Lower lobe of right lung (tissue), 2 donors: ENCODE measurements around the gene ABCC1. TPM values are rescaled to one million over a fixed set of nuclear protein-coding genes. Genes with fewer than 3 reads are reported as not detected.

Experiments
- ATAC-seq, 2 donors: fragments of 200-7000 bp; cut with Tn5 transposase; one replicate each; pipeline ENCODE4 v1.9.1; 2020 to 2022; ENCODE audit warnings: mild to moderate bottlenecking in 2 of 2, moderate library complexity in 2 of 2
- DNase-seq: peaks from one replicate; pipeline ENCODE4 v3.0.0-alpha.2; 2020
- H3K27ac ChIP-seq: fragments of 200-600 bp; one replicate; pipeline ENCODE4 v1.8.0; 2022
- H3K27me3 ChIP-seq: fragments of 200-600 bp; one replicate; pipeline ENCODE4 v1.8.0; 2022; ENCODE audit warnings: low read depth
- H3K36me3 ChIP-seq: fragments of 200-600 bp; one replicate; pipeline ENCODE4 v1.8.0; 2022; ENCODE audit warnings: mild to moderate bottlenecking
- H3K4me1 ChIP-seq: fragments of 200-600 bp; one replicate; pipeline ENCODE4 v1.8.0; 2022
- H3K4me3 ChIP-seq: fragments of 200-600 bp; one replicate; pipeline ENCODE4 v1.8.0; 2022; ENCODE audit warnings: mild to moderate bottlenecking
- H3K9me3 ChIP-seq: fragments of 200-600 bp; one replicate; pipeline ENCODE4 v1.8.0; 2022
- CTCF ChIP-seq: fragments of 200-600 bp; IDR thresholded peaks from one replicate; pipeline ENCODE4 v1.8.0; 2022; ENCODE audit warnings: antibody characterized with exemption, mild to moderate bottlenecking
- intact Hi-C: fragments of 100-400 bp; cut with DNase I; formaldehyde crosslinking; loops from one replicate; pipeline ENCODE4 v1.11.0; 2022
- total RNA-seq: library from RNA; stranded (reverse); fragmentation: NEBNext Ultra II Directional; extraction: Animal tissue kit (Norgen Biotek cat#: 25700); gene quantifications from one replicate; pipeline ENCODE4 v1.2.1, GENCODE V29; 2021
- donor health status: DM: no; HTN: yes; CAD: no; lungs with severe emphysema.

ABCC1 gene
- total RNA-seq, 1 donor from 2014 or later: 47.5 TPM

DNA sequence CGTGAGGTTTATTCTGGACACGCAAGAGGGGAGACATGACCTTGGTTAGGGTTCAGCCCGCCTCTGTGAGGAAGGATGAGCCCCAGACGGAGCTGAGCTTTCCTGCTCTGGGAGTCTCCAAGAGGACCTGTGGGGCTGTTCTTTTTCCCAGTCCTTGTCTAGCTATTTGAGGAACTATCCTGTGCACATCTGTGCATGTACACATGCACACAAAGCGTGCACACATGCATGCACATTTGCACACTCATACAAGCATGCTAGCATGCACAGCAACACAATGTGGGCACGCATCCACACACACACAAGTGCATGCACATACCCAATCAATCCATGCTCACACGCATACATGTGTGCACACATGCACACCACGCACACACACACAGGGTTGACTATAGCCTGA lies 233.5 kb downstream of the ABCC1 start:
- ATAC-seq (no peak), DNase-seq (no peak)
- H3K4me1 ChIP-seq: no peaks in the 10 kb centered on the region
- H3K27ac ChIP-seq: no peak overlapping the region
- peaks cover 44% of the 10 kb centered on the region for H3K36me3 ChIP-seq
- TF ChIP-seq CTCF: no peak
- no peaks in the 10 kb centered on the region for H3K9me3 ChIP-seq
- no peaks in the 10 kb centered on the region for H3K27me3 ChIP-seq
- intact Hi-C loops: no loop called here
- no peak overlapping the region for H3K4me3 ChIP-seq

- no peaks in the 10 kb centered on the region for H3K27me3 ChIP-seq
- ATAC-seq: no peak
- no peaks in the 10 kb centered on the region for H3K9me3 ChIP-seq
- peaks cover 40% of the 10 kb centered on the region for H3K36me3 ChIP-seq
- intact Hi-C loops: no loop called here
- H3K4me1 ChIP-seq: no peaks in the 10 kb centered on the region
- H3K27ac ChIP-seq: no peak overlapping the region
- TF ChIP-seq CTCF: no peak
- no peak overlapping the region for H3K4me3 ChIP-seq
- DNase-seq: no peak
Measured at GRCh38 chr16:16183562-16183961, 234.1 kb downstream of the ABCC1 start.

- no peaks in the 10 kb centered on the region for H3K27me3 ChIP-seq
- no peak overlapping the region for H3K27ac ChIP-seq
- no peaks in the 10 kb centered on the region for H3K9me3 ChIP-seq
- no peak for TF ChIP-seq CTCF
- intact Hi-C loops: no loop called here
- no peak for ATAC-seq
- peaks cover 39% of the 10 kb centered on the region for H3K36me3 ChIP-seq
- no peak overlapping the region for H3K4me3 ChIP-seq
- no peaks in the 10 kb centered on the region for H3K4me1 ChIP-seq
- DNase-seq: no peak
Measured at GRCh38 chr16:16184594-16184993, 235.2 kb downstream of the ABCC1 start.

GRCh38 chr16:16185095-16185494 lies 235.7 kb downstream of the ABCC1 start:
- peaks cover 40% of the 10 kb centered on the region for H3K36me3 ChIP-seq

DNA sequence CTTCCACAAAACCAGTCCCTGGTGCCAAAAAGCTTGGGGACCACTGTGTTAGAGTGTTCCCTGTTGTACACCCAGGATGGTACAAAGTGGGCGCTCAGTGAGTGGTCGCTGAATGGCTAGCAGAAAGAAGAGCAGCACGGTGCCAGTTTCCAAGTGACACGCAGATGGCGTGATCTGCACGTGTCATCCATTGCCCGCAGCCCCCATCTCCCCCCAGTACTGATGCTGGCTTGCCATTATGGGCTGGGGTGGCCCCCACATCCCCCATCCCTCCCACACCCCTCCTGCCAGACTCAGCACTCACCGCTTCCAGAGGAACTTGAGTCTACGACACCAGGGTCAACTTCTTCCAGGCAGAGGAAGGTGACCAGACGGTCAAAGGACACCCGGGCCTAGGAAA lies 237.4 kb downstream of the ABCC1 start:
- no peaks in the 10 kb centered on the region for H3K9me3 ChIP-seq

More at GRCh38 chr16:16185095-16185494, 235.7 kb downstream of the ABCC1 start:
- H3K9me3 ChIP-seq: no peaks in the 10 kb centered on the region
- ATAC-seq (no peak), DNase-seq (no peak)
- intact Hi-C loops: no loop called here
- H3K4me3 ChIP-seq: no peak overlapping the region
- TF ChIP-seq CTCF: no peak
- H3K27ac ChIP-seq: no peak overlapping the region
- H3K27me3 ChIP-seq: no peaks in the 10 kb centered on the region
- no peaks in the 10 kb centered on the region for H3K4me1 ChIP-seq

More for the DNA sequence above, 237.4 kb downstream of the ABCC1 start:
- Histone ChIP-seq H3K27ac (no peak overlapping the region), H3K4me3 (no peak overlapping the region), H3K36me3 (peaks cover 43% of the 10 kb centered on the region), H3K27me3 (no peaks in the 10 kb centered on the region), H3K4me1 (no peaks in the 10 kb centered on the region)
- ATAC-seq: no peak
- TF ChIP-seq CTCF: no peak
- DNase-seq: no peak
- intact Hi-C loops: no loop called here
